ENCODE measurements around the gene ERMP1. TPM values are rescaled to one million over a fixed set of nuclear protein-coding genes. Genes with fewer than 3 reads are reported as not detected.

ERMP1 gene
- total and polyA plus RNA-seq, 12 donors, result 5.1 to 26.2 (median 22.3) TPM

GRCh38 chr9:5825895-5826622 lies 6.9 kb downstream of the ERMP1 start:
- DNase-seq, result no peak
- peaks cover 0 to 7% (median 0%) of the 10 kb centered on the region in 9 donors for H3K4me1 ChIP-seq
- H3K36me3 ChIP-seq, result peaks cover 0 to 79% (median 9%) of the 10 kb centered on the region in 9 donors
- no peaks in the 10 kb centered on the region for H3K9me3 ChIP-seq
- ATAC-seq, result no peak
- no peak overlapping the region for H3K4me3 ChIP-seq
- TF ChIP-seq CTCF (IDR thresholded peaks at IDR 0.05), result no peak
- H3K27ac ChIP-seq, result no peak overlapping the region
- intact Hi-C loops (cut with DNase I), result no loop called here
- no peaks in the 10 kb centered on the region for H3K27me3 ChIP-seq
- WGBS, 2 donors, result 83 to 85% methylated on average over 2 of the region's 2 CpGs

GRCh38 chr9:5825223-5825622 lies 7.7 kb downstream of the ERMP1 start:
- Histone ChIP-seq H3K36me3 (peaks cover 0 to 84% (median 9%) of the 10 kb centered on the region in 9 donors), H3K4me3 (no peak overlapping the region), H3K27me3 (no peaks in the 10 kb centered on the region), H3K4me1 (no peaks in the 10 kb centered on the region), H3K27ac (no peak overlapping the region), H3K9me3 (no peaks in the 10 kb centered on the region)
- intact Hi-C loops (cut with DNase I), result no loop called here
- ATAC-seq (no peak), DNase-seq (no peak)
- no peak for TF ChIP-seq CTCF (IDR thresholded peaks at IDR 0.05)
- WGBS, 2 donors, result 63 to 72% methylated on average over 1 of the region's 1 CpG

GRCh38 chr9:5820425-5820824 lies 12.5 kb downstream of the ERMP1 start:
- Histone ChIP-seq H3K36me3 (peaks cover 0 to 85% (median 14%) of the 10 kb centered on the region in 9 donors), H3K4me3 (no peak overlapping the region), H3K4me1 (no peaks in the 10 kb centered on the region), H3K27me3 (no peaks in the 10 kb centered on the region), H3K9me3 (no peaks in the 10 kb centered on the region), H3K27ac (no peak overlapping the region)
- no peak for DNase-seq
- TF ChIP-seq CTCF (IDR thresholded peaks at IDR 0.05), result no peak
- intact Hi-C loops (cut with DNase I), result no loop called here
- WGBS, 2 donors, result 81 to 86% methylated on average over 1 of the region's 1 CpG
- ATAC-seq, result no peak

GRCh38 chr9:5819174-5819573 lies 13.7 kb downstream of the ERMP1 start:
- Histone ChIP-seq H3K9me3 (no peaks in the 10 kb centered on the region), H3K4me3 (no peak overlapping the region), H3K27ac (no peak overlapping the region), H3K36me3 (peaks cover 0 to 81% (median 14%) of the 10 kb centered on the region in 9 donors), H3K4me1 (no peaks in the 10 kb centered on the region), H3K27me3 (no peaks in the 10 kb centered on the region)
- intact Hi-C loops (cut with DNase I), result no loop called here
- no peak for ATAC-seq
- DNase-seq, result no peak
- no peak for TF ChIP-seq CTCF (IDR thresholded peaks at IDR 0.05)
- 91 to 93% methylated on average over 6 of the region's 6 CpGs for WGBS, 2 donors

All from heart right ventricle (tissue), 16 donors.